T-helper 2 cell treated with Interferon-gamma antibody and Interleukin-4, amounts not matched to agents 100 ng/mL and 5 ng/mL, for 36 hours (primary cell): Measurements from ENCODE around the gene KDM1A. TPM values are rescaled to one million over a fixed set of nuclear protein-coding genes. Genes with fewer than 3 reads are reported as not detected.

ENCODE experiments used
- intact Hi-C: fragments of 100-400 bp; cut with micrococcal nuclease; formaldehyde crosslinking; loops from one replicate; pipeline ENCODE4 v1.15.1; 2023
- total RNA-seq: library from RNA; stranded (reverse); gene quantifications from 2 replicates; pipeline ENCODE4 v1.2.3, GENCODE V29; 2022

KDM1A gene
- total RNA-seq, 1 donor from 2014 or later: 58.9 TPM

- intact Hi-C loops: loop anchor here (2.0 to 5.0 kb wide), 2 partner anchors 16 to 44 kb away; no protein-coding TSS in a partner anchor
Measured at GRCh38 chr1:23103001-23103889, 84.0 kb downstream of the KDM1A start.

- intact Hi-C loops: no loop called here
Measured at GRCh38 chr1:23108918-23109533, 89.8 kb downstream of the KDM1A start.

- intact Hi-C loops: no loop called here
Measured at GRCh38 chr1:23110391-23110790, 91.1 kb downstream of the KDM1A start.

GRCh38 chr1:23111600-23112535 lies 92.6 kb downstream of the KDM1A start:
- intact Hi-C loops: no loop called here

GRCh38 chr1:23114424-23115079 lies 95.3 kb downstream of the KDM1A start:
- intact Hi-C loops: no loop called here

GRCh38 chr1:23116216-23116836 lies 97.1 kb downstream of the KDM1A start:
- intact Hi-C loops: no loop called here

GRCh38 chr1:23116921-23117699 lies 97.8 kb downstream of the KDM1A start:
- intact Hi-C loops: no loop called here

- intact Hi-C loops: loop anchor here (2.0 kb wide), 1 partner anchor 16 kb away; no protein-coding TSS in a partner anchor
Measured at GRCh38 chr1:23118407-23118806, 99.1 kb downstream of the KDM1A start.

- intact Hi-C loops: loop anchor here (2.0 kb wide), 1 partner anchor 16 kb away; no protein-coding TSS in a partner anchor
Measured at GRCh38 chr1:23118957-23119792, 99.9 kb downstream of the KDM1A start.

GRCh38 chr1:23120383-23120782 lies 101.1 kb downstream of the KDM1A start:
- intact Hi-C loops: no loop called here

GRCh38 chr1:23122023-23122748 lies 102.9 kb downstream of the KDM1A start:
- intact Hi-C loops: no loop called here

- intact Hi-C loops: no loop called here
Measured at GRCh38 chr1:23122796-23123195, 103.5 kb downstream of the KDM1A start.

- intact Hi-C loops: no loop called here
Measured at GRCh38 chr1:23123528-23123927, 104.3 kb downstream of the KDM1A start.

- intact Hi-C loops: no loop called here
Measured at GRCh38 chr1:23124259-23125026, 105.2 kb downstream of the KDM1A start.

GRCh38 chr1:23125489-23125888 lies 106.2 kb downstream of the KDM1A start:
- intact Hi-C loops: no loop called here

GRCh38 chr1:23126200-23126599 lies 106.9 kb downstream of the KDM1A start:
- intact Hi-C loops: no loop called here

- intact Hi-C loops: no loop called here
Measured at GRCh38 chr1:23126801-23127200, 107.5 kb downstream of the KDM1A start.
